ENCODE measurements around the gene AMHR2. TPM values are rescaled to one million over a fixed set of nuclear protein-coding genes. Genes with fewer than 3 reads are reported as not detected.
"Not testable (repeated sequence)": the region's sequence is repeated elsewhere in the genome, so short reads cannot be mapped to it uniquely, and the experiment has no call there.

Gene AMHR2
- total and polyA plus RNA-seq, 4 donors, result 0.26 TPM; not detected in 3

DNA sequence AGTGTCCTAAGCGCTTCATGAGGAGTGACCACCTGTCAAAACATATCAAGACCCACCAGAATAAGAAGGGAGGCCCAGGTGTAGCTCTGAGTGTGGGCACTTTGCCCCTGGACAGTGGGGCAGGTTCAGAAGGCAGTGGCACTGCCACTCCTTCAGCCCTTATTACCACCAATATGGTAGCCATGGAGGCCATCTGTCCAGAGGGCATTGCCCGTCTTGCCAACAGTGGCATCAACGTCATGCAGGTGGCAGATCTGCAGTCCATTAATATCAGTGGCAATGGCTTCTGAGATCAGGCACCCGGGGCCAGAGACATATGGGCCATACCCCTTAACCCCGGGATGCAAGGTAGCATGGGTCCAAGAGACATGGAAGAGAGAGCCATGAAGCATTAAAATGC is 12.7 kb upstream of the AMHR2 start:
- intact Hi-C loops (cut with DNase I), result no loop called here
- ATAC-seq (ENCODE audit: low FRiP score), result no peak
- DNase-seq, result peak in 1 of 2 donors; percentile 36
- Histone ChIP-seq H3K27ac (ENCODE audit: low read depth in 1 of 2, low read length in 2 of 2) (no peak overlapping the region), H3K27me3 (ENCODE audit: control insufficient read depth in 1 of 2, insufficient read depth in 2 of 2, low read length in 1 of 2) (no peaks in the 10 kb centered on the region), H3K36me3 (ENCODE audit: control insufficient read depth in 1 of 2, insufficient read depth in 2 of 2, low read length in 1 of 2) (peaks cover 7 to 8% of the 10 kb centered on the region in 2 donors), H3K4me1 (ENCODE audit: control insufficient read depth in 1 of 2, insufficient read depth in 2 of 2, low read length in 2 of 2) (peaks cover 0 to 2% of the 10 kb centered on the region in 2 donors), H3K9me3 (ENCODE audit: control insufficient read depth, low read length) (no peaks in the 10 kb centered on the region), H3K4me3 (ENCODE audit: low read length in 2 of 2) (no peak overlapping the region)
- 92 to 93% methylated on average over 5 of the region's 5 CpGs for WGBS, 2 donors

DNA sequence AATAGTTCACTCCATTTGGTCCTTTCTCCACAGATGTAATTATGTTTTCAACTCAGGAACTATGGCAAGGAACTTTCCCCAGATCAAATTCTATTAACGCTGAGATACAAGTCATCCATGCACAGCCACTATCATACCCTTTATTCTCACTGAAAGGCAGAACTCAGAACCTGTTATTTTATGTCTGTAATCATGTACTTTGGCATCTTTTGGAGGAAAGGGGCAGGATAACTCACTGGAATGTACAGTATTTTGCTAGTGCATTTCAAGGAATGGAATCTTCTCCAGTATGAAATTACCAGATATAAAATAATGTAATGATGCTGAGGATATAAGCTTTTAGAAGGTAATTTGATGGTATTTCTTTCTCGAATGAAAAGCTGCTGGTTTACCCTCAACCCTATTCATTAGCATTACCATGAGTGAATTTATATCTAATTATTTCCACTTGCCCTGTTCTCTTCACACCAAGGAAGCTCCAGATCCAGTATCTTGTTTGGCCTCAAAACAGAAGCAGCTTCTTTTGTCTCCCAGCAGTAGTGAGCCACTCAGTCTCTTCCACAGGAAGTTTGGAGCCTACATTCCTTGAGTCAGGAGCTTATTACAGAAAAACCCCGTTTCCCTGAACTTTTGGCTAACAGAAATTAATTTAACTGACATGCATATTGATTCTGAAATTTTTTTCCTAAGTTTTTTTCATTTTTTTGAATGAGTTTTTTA is 10.0 kb upstream of the AMHR2 start:
- Histone ChIP-seq H3K4me1 (ENCODE audit: control insufficient read depth in 1 of 2, insufficient read depth in 2 of 2, low read length in 2 of 2) (peaks cover 0 to 2% of the 10 kb centered on the region in 2 donors), H3K9me3 (ENCODE audit: control insufficient read depth, low read length) (no peaks in the 10 kb centered on the region), H3K36me3 (ENCODE audit: control insufficient read depth in 1 of 2, insufficient read depth in 2 of 2, low read length in 1 of 2) (peaks cover 7 to 8% of the 10 kb centered on the region in 2 donors), H3K27me3 (ENCODE audit: control insufficient read depth in 1 of 2, insufficient read depth in 2 of 2, low read length in 1 of 2) (no peaks in the 10 kb centered on the region), H3K27ac (ENCODE audit: low read depth in 1 of 2, low read length in 2 of 2) (no peak overlapping the region), H3K4me3 (ENCODE audit: low read length in 2 of 2) (no peak overlapping the region)
- no peak for DNase-seq
- 70 to 76% methylated on average over 3 of the region's 3 CpGs for WGBS, 2 donors
- intact Hi-C loops (cut with DNase I), result no loop called here
- no peak for ATAC-seq (ENCODE audit: low FRiP score)

DNA sequence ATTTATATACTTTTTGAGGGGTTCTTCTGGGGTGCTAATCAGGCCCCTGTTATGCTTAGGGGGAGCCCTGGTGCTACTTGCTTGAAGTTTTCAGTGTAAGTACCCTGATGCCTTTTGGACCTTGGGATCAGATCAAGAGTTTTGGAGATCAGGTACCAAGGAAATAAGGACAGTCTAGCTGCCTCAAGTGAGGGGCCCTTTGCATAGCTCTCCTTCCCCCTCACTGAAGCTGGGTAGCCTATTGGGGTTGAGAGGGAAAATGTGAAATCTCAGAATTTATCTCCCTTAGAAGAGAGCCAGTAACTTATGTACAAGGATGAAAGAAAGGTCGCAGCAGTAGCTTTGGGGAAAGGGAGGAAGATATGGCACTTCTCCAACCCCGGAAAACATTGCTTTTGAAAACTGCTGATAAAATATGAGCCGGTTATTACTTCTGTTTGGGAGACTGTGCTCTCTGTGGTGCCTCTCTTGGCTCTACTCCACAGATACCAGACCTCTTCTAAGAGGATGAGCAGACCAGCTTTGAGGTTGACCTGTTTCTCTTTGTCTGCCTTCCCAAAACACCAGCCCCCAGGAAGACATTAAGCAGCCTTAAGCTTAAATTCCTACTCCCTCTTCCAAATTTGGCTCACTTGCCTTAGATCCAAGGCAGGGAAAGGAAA is 8.8 kb upstream of the AMHR2 start:
- Histone ChIP-seq H3K9me3 (ENCODE audit: control insufficient read depth, low read length) (no peaks in the 10 kb centered on the region), H3K27ac (ENCODE audit: low read depth in 1 of 2, low read length in 2 of 2) (no peak overlapping the region), H3K4me1 (ENCODE audit: control insufficient read depth in 1 of 2, insufficient read depth in 2 of 2, low read length in 2 of 2) (peaks cover 0 to 2% of the 10 kb centered on the region in 2 donors), H3K36me3 (ENCODE audit: control insufficient read depth in 1 of 2, insufficient read depth in 2 of 2, low read length in 1 of 2) (peaks cover 5 to 8% of the 10 kb centered on the region in 2 donors), H3K4me3 (ENCODE audit: low read length in 2 of 2) (no peak overlapping the region), H3K27me3 (ENCODE audit: control insufficient read depth in 1 of 2, insufficient read depth in 2 of 2, low read length in 1 of 2) (no peaks in the 10 kb centered on the region)
- DNase-seq, result no peak
- whole genome bisulfite sequencing, 2 donors, result 11 to 18% methylated on average over 3 of the region's 3 CpGs
- intact Hi-C loops (cut with DNase I), result no loop called here
- ATAC-seq (ENCODE audit: low FRiP score), result no peak

DNA sequence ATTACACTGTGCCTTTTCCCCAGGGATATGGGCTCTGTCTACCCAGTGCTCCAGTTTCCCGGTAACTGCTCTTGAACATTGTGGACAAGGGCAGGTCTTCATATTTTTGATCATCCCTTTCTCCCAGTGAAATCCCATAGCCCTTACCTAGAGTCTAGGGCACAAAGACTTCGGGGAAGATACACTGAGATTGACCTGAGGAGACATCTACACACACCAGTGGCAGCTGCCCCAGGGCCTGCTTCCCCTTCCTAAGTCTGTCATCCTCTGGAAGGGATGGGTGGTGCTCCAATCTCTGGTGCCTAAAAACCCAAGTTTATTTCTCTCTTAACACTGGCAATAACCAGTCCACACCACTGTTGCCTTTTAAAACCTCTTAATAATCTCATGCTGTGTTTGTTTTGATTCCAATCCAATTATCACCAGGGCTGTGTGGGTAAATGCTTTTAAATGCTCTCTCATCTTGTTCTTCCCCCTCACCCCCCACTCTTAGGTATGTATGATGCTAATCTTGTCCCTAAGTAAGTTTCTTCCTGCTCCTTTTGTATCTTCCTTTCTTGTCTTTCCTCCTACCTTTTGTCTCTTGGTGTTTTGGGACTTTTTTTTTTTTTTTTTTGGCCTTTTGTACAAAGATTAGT is 7.8 kb upstream of the AMHR2 start:
- H3K27me3 ChIP-seq (ENCODE audit: control insufficient read depth in 1 of 2, insufficient read depth in 2 of 2, low read length in 1 of 2); H3K4me3 ChIP-seq (ENCODE audit: low read length in 2 of 2); intact Hi-C loops (cut with DNase I); H3K27ac ChIP-seq (ENCODE audit: low read depth in 1 of 2, low read length in 2 of 2); ATAC-seq (ENCODE audit: low FRiP score); H3K9me3 ChIP-seq (ENCODE audit: control insufficient read depth, low read length); H3K36me3 ChIP-seq (ENCODE audit: control insufficient read depth in 1 of 2, insufficient read depth in 2 of 2, low read length in 1 of 2); H3K4me1 ChIP-seq (ENCODE audit: control insufficient read depth in 1 of 2, insufficient read depth in 2 of 2, low read length in 2 of 2): not testable (repeated sequence)
- WGBS, 2 donors, result 52 to 57% methylated on average over 2 of the region's 2 CpGs
- DNase-seq, result peak in 1 of 2 donors; percentile 19

DNA sequence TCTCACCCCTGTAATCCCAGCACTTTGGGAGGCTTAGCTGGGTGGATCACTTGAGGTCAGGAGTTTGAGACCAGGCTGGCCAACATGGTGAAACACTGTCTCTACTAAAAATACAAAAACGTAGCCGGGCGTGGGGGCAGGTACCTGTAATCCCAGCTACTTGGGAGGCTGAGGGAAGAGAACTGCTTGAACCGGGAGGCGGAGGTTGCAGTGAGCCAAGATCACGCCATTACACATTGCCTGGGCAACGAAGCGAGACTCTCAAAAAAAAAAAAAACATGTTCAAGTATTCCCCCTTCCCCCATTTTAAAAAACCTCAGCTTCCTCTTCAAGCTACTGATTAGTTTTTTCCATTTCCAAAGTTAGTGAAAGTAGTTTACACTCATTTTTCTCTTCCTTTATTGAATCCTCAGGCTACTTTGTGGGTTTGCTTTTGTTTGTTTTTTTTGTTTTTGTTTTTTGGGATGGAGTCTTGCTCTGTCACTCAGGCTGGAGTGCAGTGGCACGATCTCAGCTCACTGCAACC is 6.3 kb upstream of the AMHR2 start:
- H3K27me3 ChIP-seq (ENCODE audit: control insufficient read depth in 1 of 2, insufficient read depth in 2 of 2, low read length in 1 of 2); ATAC-seq (ENCODE audit: low FRiP score); H3K36me3 ChIP-seq (ENCODE audit: control insufficient read depth in 1 of 2, insufficient read depth in 2 of 2, low read length in 1 of 2); H3K4me1 ChIP-seq (ENCODE audit: control insufficient read depth in 1 of 2, insufficient read depth in 2 of 2, low read length in 2 of 2); H3K4me3 ChIP-seq (ENCODE audit: low read length in 2 of 2); intact Hi-C loops (cut with DNase I); H3K27ac ChIP-seq (ENCODE audit: low read depth in 1 of 2, low read length in 2 of 2); H3K9me3 ChIP-seq (ENCODE audit: control insufficient read depth, low read length): not testable (repeated sequence)
- 77 to 83% methylated on average over 9 of the region's 9 CpGs for WGBS, 2 donors
- DNase-seq, result peak in 1 of 2 donors; percentile 17

DNA sequence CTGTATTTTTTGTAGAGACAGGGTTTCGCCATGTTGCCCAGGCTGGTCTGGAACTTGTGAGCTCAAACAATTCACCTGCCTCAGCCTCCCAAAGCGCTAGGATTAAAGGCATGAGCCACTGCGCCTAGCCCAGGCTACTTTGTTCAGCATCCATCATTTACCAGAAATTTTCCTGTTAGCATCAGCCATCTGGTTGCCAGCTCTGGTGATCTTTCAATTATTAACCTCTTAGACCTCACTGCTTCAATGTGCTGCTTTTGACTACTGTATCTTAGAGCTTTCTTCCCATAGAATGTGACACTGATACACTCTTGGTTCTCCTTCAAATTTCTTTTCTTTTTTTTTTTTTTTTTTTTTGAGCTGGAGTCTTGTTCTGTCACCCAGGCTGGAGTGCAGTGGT is 5.4 kb upstream of the AMHR2 start:
- Histone ChIP-seq H3K27me3 (ENCODE audit: control insufficient read depth in 1 of 2, insufficient read depth in 2 of 2, low read length in 1 of 2) (no peaks in the 10 kb centered on the region), H3K27ac (ENCODE audit: low read depth in 1 of 2, low read length in 2 of 2) (no peak overlapping the region), H3K4me1 (ENCODE audit: control insufficient read depth in 1 of 2, insufficient read depth in 2 of 2, low read length in 2 of 2) (peaks cover 0 to 2% of the 10 kb centered on the region in 2 donors), H3K36me3 (ENCODE audit: control insufficient read depth in 1 of 2, insufficient read depth in 2 of 2, low read length in 1 of 2) (no peaks in the 10 kb centered on the region), H3K4me3 (ENCODE audit: low read length in 2 of 2) (no peak overlapping the region), H3K9me3 (ENCODE audit: control insufficient read depth, low read length) (no peaks in the 10 kb centered on the region)
- intact Hi-C loops (cut with DNase I), result no loop called here
- 88 to 93% methylated on average over 3 of the region's 3 CpGs for WGBS, 2 donors
- DNase-seq (no peak), ATAC-seq (ENCODE audit: low FRiP score) (no peak)

DNA sequence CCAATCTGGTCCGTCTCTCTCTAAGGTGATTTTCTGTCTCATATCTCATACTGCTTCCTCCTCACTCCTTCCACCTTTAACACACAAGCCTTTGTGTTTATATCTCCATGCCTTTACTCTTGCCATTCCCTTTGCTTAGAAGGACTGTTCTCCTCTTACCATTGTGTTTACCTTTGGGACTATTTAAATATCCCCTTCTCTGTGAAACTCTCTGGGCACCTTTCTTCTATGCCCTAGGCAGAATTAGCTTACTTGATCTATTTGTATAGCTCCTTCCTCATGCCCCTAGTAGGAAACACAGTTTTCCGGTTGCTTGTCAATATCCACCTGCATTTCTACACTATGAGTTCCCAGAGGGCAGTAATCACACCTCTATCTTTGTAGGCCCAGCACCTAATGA is 3.9 kb upstream of the AMHR2 start:
- no peaks in the 10 kb centered on the region for H3K36me3 ChIP-seq (ENCODE audit: control insufficient read depth in 1 of 2, insufficient read depth in 2 of 2, low read length in 1 of 2)
- 85 to 90% methylated on average over 2 of the region's 2 CpGs for WGBS, 2 donors
- ATAC-seq (ENCODE audit: low FRiP score) (no peak), DNase-seq (no peak)
- no peaks in the 10 kb centered on the region for H3K27me3 ChIP-seq (ENCODE audit: control insufficient read depth in 1 of 2, insufficient read depth in 2 of 2, low read length in 1 of 2)
- H3K4me3 ChIP-seq (ENCODE audit: low read length in 2 of 2), result no peak overlapping the region
- H3K9me3 ChIP-seq (ENCODE audit: control insufficient read depth, low read length), result no peaks in the 10 kb centered on the region
- peaks cover 0 to 2% of the 10 kb centered on the region in 2 donors for H3K4me1 ChIP-seq (ENCODE audit: control insufficient read depth in 1 of 2, insufficient read depth in 2 of 2, low read length in 2 of 2)
- H3K27ac ChIP-seq (ENCODE audit: low read depth in 1 of 2, low read length in 2 of 2), result no peak overlapping the region
- intact Hi-C loops (cut with DNase I), result no loop called here

DNA sequence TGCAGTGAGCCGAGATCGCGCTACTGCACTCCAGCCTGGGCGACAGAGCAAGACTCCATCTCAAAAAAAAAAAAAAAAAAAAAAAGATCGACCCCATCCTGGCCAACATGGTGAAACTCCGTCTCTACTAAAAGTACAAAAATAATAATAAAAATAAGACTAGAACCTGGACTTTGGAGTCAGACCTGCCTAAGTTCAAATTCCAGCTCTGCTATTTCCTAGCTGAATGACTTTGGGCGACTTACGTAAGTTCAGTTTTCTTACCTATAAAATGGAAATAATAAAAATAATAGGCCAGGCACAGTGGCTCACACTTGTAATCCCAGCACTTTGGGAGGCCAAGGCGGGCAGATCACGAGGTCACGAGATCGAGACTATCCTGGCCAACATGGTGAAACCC is 1.4 kb upstream of the AMHR2 start:
- H3K27me3 ChIP-seq (ENCODE audit: control insufficient read depth in 1 of 2, insufficient read depth in 2 of 2, low read length in 1 of 2); H3K36me3 ChIP-seq (ENCODE audit: control insufficient read depth in 1 of 2, insufficient read depth in 2 of 2, low read length in 1 of 2); H3K4me1 ChIP-seq (ENCODE audit: control insufficient read depth in 1 of 2, insufficient read depth in 2 of 2, low read length in 2 of 2); H3K4me3 ChIP-seq (ENCODE audit: low read length in 2 of 2); DNase-seq; H3K9me3 ChIP-seq (ENCODE audit: control insufficient read depth, low read length); H3K27ac ChIP-seq (ENCODE audit: low read depth in 1 of 2, low read length in 2 of 2); ATAC-seq (ENCODE audit: low FRiP score); intact Hi-C loops (cut with DNase I): not testable (repeated sequence)
- WGBS, 2 donors, result 84 to 91% methylated on average over 12 of the region's 12 CpGs
